Measurements from ENCODE around the gene STK33.

STK33 gene

GRCh38 chr11:8586805-8587204 lies 7.2 kb downstream of the STK33 start:
- no peak overlapping the region for H3K4me3 Mint-ChIP-seq
- intact Hi-C loops (cut with micrococcal nuclease) = no loop called here
- H3K27ac Mint-ChIP-seq = no peak overlapping the region
- H3K36me3 Mint-ChIP-seq (ENCODE audit: low read depth) = no peaks in the 10 kb centered on the region
- peaks cover 6% of the 10 kb centered on the region for H3K4me1 Mint-ChIP-seq (ENCODE audit: low read depth)
- H3K27me3 Mint-ChIP-seq = peaks cover 2% of the 10 kb centered on the region
- no peaks in the 10 kb centered on the region for H3K9me3 Mint-ChIP-seq

GRCh38 chr11:8586184-8586583 lies 7.8 kb downstream of the STK33 start:
- intact Hi-C loops (cut with micrococcal nuclease) = no loop called here
- Mint-ChIP-seq H3K27me3 (no peaks in the 10 kb centered on the region), H3K36me3 (ENCODE audit: low read depth) (no peaks in the 10 kb centered on the region), H3K4me1 (ENCODE audit: low read depth) (peaks cover 6% of the 10 kb centered on the region), H3K4me3 (no peak overlapping the region), H3K27ac (no peak overlapping the region), H3K9me3 (no peaks in the 10 kb centered on the region)

GRCh38 chr11:8584511-8584910 lies 9.5 kb downstream of the STK33 start:
- no peak overlapping the region for H3K27ac Mint-ChIP-seq
- no peaks in the 10 kb centered on the region for H3K27me3 Mint-ChIP-seq
- intact Hi-C loops (cut with micrococcal nuclease) = no loop called here
- H3K9me3 Mint-ChIP-seq = no peaks in the 10 kb centered on the region
- H3K4me1 Mint-ChIP-seq (ENCODE audit: low read depth) = peaks cover 6% of the 10 kb centered on the region
- no peak overlapping the region for H3K4me3 Mint-ChIP-seq
- no peaks in the 10 kb centered on the region for H3K36me3 Mint-ChIP-seq (ENCODE audit: low read depth)

- no peaks in the 10 kb centered on the region for H3K9me3 Mint-ChIP-seq
- H3K36me3 Mint-ChIP-seq (ENCODE audit: low read depth) = no peaks in the 10 kb centered on the region
- H3K4me3 Mint-ChIP-seq = no peak overlapping the region
- H3K4me1 Mint-ChIP-seq (ENCODE audit: low read depth) = peaks cover 6% of the 10 kb centered on the region
- no peaks in the 10 kb centered on the region for H3K27me3 Mint-ChIP-seq
- intact Hi-C loops (cut with micrococcal nuclease) = no loop called here
- no peak overlapping the region for H3K27ac Mint-ChIP-seq
These were observed 9.9 kb downstream of the STK33 start for GRCh38 chr11:8584082-8584481.

GRCh38 chr11:8581300-8581699 lies 12.7 kb downstream of the STK33 start:
- intact Hi-C loops (cut with micrococcal nuclease) = no loop called here

GRCh38 chr11:8577791-8578581 lies 16.0 kb downstream of the STK33 start:
- Mint-ChIP-seq H3K36me3 (ENCODE audit: low read depth) (no peaks in the 10 kb centered on the region), H3K27me3 (no peaks in the 10 kb centered on the region), H3K9me3 (no peaks in the 10 kb centered on the region), H3K4me1 (ENCODE audit: low read depth) (no peaks in the 10 kb centered on the region), H3K4me3 (no peak overlapping the region), H3K27ac (no peak overlapping the region)
- intact Hi-C loops (cut with micrococcal nuclease) = no loop called here

More at GRCh38 chr11:8581300-8581699, 12.7 kb downstream of the STK33 start:
- H3K4me1 Mint-ChIP-seq (ENCODE audit: low read depth) = peaks cover 3% of the 10 kb centered on the region
- H3K9me3 Mint-ChIP-seq = no peaks in the 10 kb centered on the region
- H3K36me3 Mint-ChIP-seq (ENCODE audit: low read depth) = no peaks in the 10 kb centered on the region
- no peak overlapping the region for H3K4me3 Mint-ChIP-seq
- no peak overlapping the region for H3K27ac Mint-ChIP-seq
- H3K27me3 Mint-ChIP-seq = no peaks in the 10 kb centered on the region

- no peak overlapping the region for H3K4me3 Mint-ChIP-seq
- no peaks in the 10 kb centered on the region for H3K4me1 Mint-ChIP-seq (ENCODE audit: low read depth)
- H3K27ac Mint-ChIP-seq = no peak overlapping the region
- no peaks in the 10 kb centered on the region for H3K9me3 Mint-ChIP-seq
- H3K27me3 Mint-ChIP-seq = no peaks in the 10 kb centered on the region
- intact Hi-C loops (cut with micrococcal nuclease) = no loop called here
- H3K36me3 Mint-ChIP-seq (ENCODE audit: low read depth) = no peaks in the 10 kb centered on the region
These were observed 19.2 kb downstream of the STK33 start for GRCh38 chr11:8574798-8575197.

- H3K4me1 Mint-ChIP-seq (ENCODE audit: low read depth) = no peaks in the 10 kb centered on the region
- H3K27me3 Mint-ChIP-seq = peaks cover 2% of the 10 kb centered on the region
- H3K4me3 Mint-ChIP-seq = no peak overlapping the region
- no peaks in the 10 kb centered on the region for H3K9me3 Mint-ChIP-seq
- no peaks in the 10 kb centered on the region for H3K36me3 Mint-ChIP-seq (ENCODE audit: low read depth)
- H3K27ac Mint-ChIP-seq = no peak overlapping the region
- intact Hi-C loops (cut with micrococcal nuclease) = no loop called here
These were observed 20.3 kb downstream of the STK33 start for GRCh38 chr11:8573777-8574176.

- Mint-ChIP-seq H3K9me3 (no peaks in the 10 kb centered on the region), H3K36me3 (ENCODE audit: low read depth) (no peaks in the 10 kb centered on the region), H3K4me1 (ENCODE audit: low read depth) (no peaks in the 10 kb centered on the region), H3K27me3 (peaks cover 2% of the 10 kb centered on the region), H3K27ac (no peak overlapping the region), H3K4me3 (no peak overlapping the region)
- intact Hi-C loops (cut with micrococcal nuclease) = loop anchor here (5.0 to 10.0 kb wide), 3 partner anchors 225 to 533 kb away; no protein-coding TSS in a partner anchor
These were observed 26.3 kb downstream of the STK33 start for GRCh38 chr11:8567602-8568198.

- no peaks in the 10 kb centered on the region for H3K36me3 Mint-ChIP-seq (ENCODE audit: low read depth)
- intact Hi-C loops (cut with micrococcal nuclease) = loop anchor here (1.0 to 10.0 kb wide), 4 partner anchors 224 to 532 kb away; no protein-coding TSS in a partner anchor
- H3K27ac Mint-ChIP-seq = no peak overlapping the region
- H3K4me3 Mint-ChIP-seq = no peak overlapping the region
- H3K4me1 Mint-ChIP-seq (ENCODE audit: low read depth) = no peaks in the 10 kb centered on the region
- H3K9me3 Mint-ChIP-seq = peaks cover 6% of the 10 kb centered on the region
- peaks cover 2% of the 10 kb centered on the region for H3K27me3 Mint-ChIP-seq
These were observed 27.3 kb downstream of the STK33 start for GRCh38 chr11:8566613-8567210.

- Mint-ChIP-seq H3K9me3 (peaks cover 18% of the 10 kb centered on the region), H3K27ac (no peak overlapping the region), H3K36me3 (ENCODE audit: low read depth) (no peaks in the 10 kb centered on the region), H3K4me1 (ENCODE audit: low read depth) (no peaks in the 10 kb centered on the region), H3K4me3 (no peak overlapping the region), H3K27me3 (peaks cover under 1% of the 10 kb centered on the region)
- intact Hi-C loops (cut with micrococcal nuclease) = loop anchor here (10.0 kb wide), 1 partner anchor 530 kb away; no protein-coding TSS in a partner anchor
These were observed 29.5 kb downstream of the STK33 start for GRCh38 chr11:8564526-8564925.

GRCh38 chr11:8561461-8561860 lies 32.6 kb downstream of the STK33 start:
- Mint-ChIP-seq H3K9me3 (peaks cover 18% of the 10 kb centered on the region), H3K27me3 (no peaks in the 10 kb centered on the region), H3K4me3 (no peak overlapping the region), H3K4me1 (ENCODE audit: low read depth) (no peaks in the 10 kb centered on the region), H3K27ac (no peak overlapping the region), H3K36me3 (ENCODE audit: low read depth) (no peaks in the 10 kb centered on the region)
- intact Hi-C loops (cut with micrococcal nuclease) = loop anchor here (10.0 kb wide), 1 partner anchor 527 kb away; no protein-coding TSS in a partner anchor

GRCh38 chr11:8558436-8558835 lies 35.6 kb downstream of the STK33 start:
- intact Hi-C loops (cut with micrococcal nuclease) = no loop called here
- H3K9me3 Mint-ChIP-seq = peaks cover 18% of the 10 kb centered on the region
- no peak overlapping the region for H3K4me3 Mint-ChIP-seq
- no peaks in the 10 kb centered on the region for H3K27me3 Mint-ChIP-seq
- H3K36me3 Mint-ChIP-seq (ENCODE audit: low read depth) = no peaks in the 10 kb centered on the region
- no peak overlapping the region for H3K27ac Mint-ChIP-seq
- no peaks in the 10 kb centered on the region for H3K4me1 Mint-ChIP-seq (ENCODE audit: low read depth)

- H3K36me3 Mint-ChIP-seq (ENCODE audit: low read depth) = no peaks in the 10 kb centered on the region
- no peak overlapping the region for H3K27ac Mint-ChIP-seq
- no peaks in the 10 kb centered on the region for H3K27me3 Mint-ChIP-seq
- no peak overlapping the region for H3K4me3 Mint-ChIP-seq
- no peaks in the 10 kb centered on the region for H3K9me3 Mint-ChIP-seq
- H3K4me1 Mint-ChIP-seq (ENCODE audit: low read depth) = no peaks in the 10 kb centered on the region
- intact Hi-C loops (cut with micrococcal nuclease) = no loop called here
These were observed 48.2 kb downstream of the STK33 start for GRCh38 chr11:8545698-8546366.

All from dendritic cell treated with granulocyte-macrophage colony-stimulating factor and Interleukin-4, amounts not matched to agents 40 ng/mL and 50 ng/mL, for 4 days (primary cell).